GM18909 (cell line): ENCODE measurements around the gene EGR4.
"Not testable (repeated sequence)": the region's sequence is repeated elsewhere in the genome, so short reads cannot be mapped to it uniquely, and the experiment has no call there.

Experiments used
- ATAC-seq: cut with Tn5 transposase; IDR thresholded peaks from one replicate; pipeline ENCODE4 v1.9.1; 2021; ENCODE audit warnings: mild to moderate bottlenecking; ENCODE audit not compliant: unreplicated experiment, poor library complexity

EGR4 gene

GRCh38 chr2:73265298-73266060 is 27.9 kb downstream of the EGR4 start:
- ATAC-seq = no peak

- no peak for ATAC-seq
Measured at GRCh38 chr2:73264783-73265182, 28.6 kb downstream of the EGR4 start.

GRCh38 chr2:73264332-73264606 is 29.1 kb downstream of the EGR4 start:
- no peak for ATAC-seq

GRCh38 chr2:73263540-73264331 is 29.6 kb downstream of the EGR4 start:
- ATAC-seq = no peak

GRCh38 chr2:73262691-73263429 is 30.5 kb downstream of the EGR4 start:
- not testable (repeated sequence) for ATAC-seq

- ATAC-seq = no peak
Measured at GRCh38 chr2:73262108-73262651, 31.2 kb downstream of the EGR4 start.

GRCh38 chr2:73260338-73260984 is 32.9 kb downstream of the EGR4 start:
- no peak for ATAC-seq

GRCh38 chr2:73259704-73260337 is 33.5 kb downstream of the EGR4 start:
- ATAC-seq = no peak

GRCh38 chr2:73259276-73259675 is 34.1 kb downstream of the EGR4 start:
- ATAC-seq = no peak

- no peak for ATAC-seq
Measured at GRCh38 chr2:73258913-73259215, 34.5 kb downstream of the EGR4 start.

- no peak for ATAC-seq
Measured at GRCh38 chr2:73258186-73258912, 35.0 kb downstream of the EGR4 start.

GRCh38 chr2:73257425-73258125 is 35.8 kb downstream of the EGR4 start:
- no peak for ATAC-seq

GRCh38 chr2:73257021-73257420 is 36.3 kb downstream of the EGR4 start:
- no peak for ATAC-seq

- ATAC-seq = no peak
Measured at GRCh38 chr2:73256618-73256922, 36.8 kb downstream of the EGR4 start.

GRCh38 chr2:73255907-73256617 is 37.3 kb downstream of the EGR4 start:
- ATAC-seq = no peak

- no peak for ATAC-seq
Measured at GRCh38 chr2:73255007-73255644, 38.2 kb downstream of the EGR4 start.

GRCh38 chr2:73254343-73255006 is 38.9 kb downstream of the EGR4 start:
- ATAC-seq = no peak

GRCh38 chr2:73253901-73254300 is 39.4 kb downstream of the EGR4 start:
- no peak for ATAC-seq
